ENCODE results near the gene TTC3. TPM values are rescaled to one million over a fixed set of nuclear protein-coding genes. Genes with fewer than 3 reads are reported as not detected.

Gene TTC3
- total and polyA plus RNA-seq, 2 of the 13 experiments (the other 11 are each of a cell fraction or from before 2014, with no cell fraction given) = 55.7 to 108 TPM

DNA sequence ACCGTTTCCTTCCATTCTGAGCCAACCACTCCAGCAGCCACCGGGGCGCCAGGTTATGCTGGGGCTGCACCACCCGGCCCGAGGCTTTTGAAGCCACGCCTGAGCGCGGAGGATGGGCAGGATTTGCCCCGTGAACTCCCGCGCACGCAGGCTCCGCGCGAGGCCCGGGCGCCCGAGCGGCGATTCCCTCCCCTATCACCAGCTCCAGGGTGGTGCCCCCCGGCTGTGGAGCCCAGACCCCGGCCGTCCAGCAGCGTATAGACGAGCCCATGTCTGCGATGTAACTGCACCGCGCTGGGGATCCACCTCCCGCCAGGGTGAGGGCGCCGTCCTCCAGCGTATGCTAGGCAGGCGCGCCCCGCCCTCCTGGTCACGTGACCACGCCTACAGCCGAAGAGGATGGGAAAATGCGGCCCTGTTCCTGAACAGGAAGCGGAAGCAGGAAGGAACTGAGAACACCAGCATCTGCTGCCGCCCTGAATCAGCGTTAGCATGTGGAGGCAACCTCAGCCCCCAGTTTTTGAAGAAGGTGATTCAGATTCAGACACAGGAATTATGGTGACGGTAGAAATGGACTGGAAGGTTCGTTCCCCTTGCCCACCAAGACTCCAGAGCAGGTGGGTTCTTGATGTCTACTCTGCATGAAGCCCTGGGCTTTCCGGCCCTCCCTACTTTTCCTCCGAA, 148.1 kb downstream of the TTC3 start (continued):
- TF ChIP-seq POLR2G (IDR thresholded peaks at IDR 0.05; ENCODE audit: low read depth, low read length) (peak; percentile 90), MED8 (CRISPR knock-in tag; IDR thresholded peaks at IDR 0.05; ENCODE audit: insufficient replicate concordance) (peak; percentile 86), ETV5 (CRISPR knock-in tag; IDR thresholded peaks at IDR 0.05; ENCODE audit: borderline replicate concordance) (peak; percentile 90), POLR2AphosphoS2 (IDR thresholded peaks at IDR 0.05; ENCODE audit: low read depth, low read length) (no peak), ZZZ3 (CRISPR knock-in tag; IDR thresholded peaks at IDR 0.05; ENCODE audit: borderline replicate concordance) (peak; percentile 93), BCL6 (CRISPR knock-in tag; IDR thresholded peaks at IDR 0.05) (peak; percentile 49; the same call in 1 of the 2 replicates), GABPB1 (CRISPR knock-in tag; IDR thresholded peaks at IDR 0.05) (peak; percentile 93), ZNF7 (CRISPR knock-in tag; IDR thresholded peaks at IDR 0.05) (no peak), ZNF569 (CRISPR knock-in tag; IDR thresholded peaks at IDR 0.05; ENCODE audit: borderline replicate concordance) (no peak), POGZ (CRISPR knock-in tag; IDR thresholded peaks at IDR 0.05) (peak; percentile 99), ZNF10 (CRISPR knock-in tag; IDR thresholded peaks at IDR 0.05; ENCODE audit: borderline replicate concordance, low read depth) (no peak), ZNF225 (CRISPR knock-in tag; IDR thresholded peaks at IDR 0.05) (peak; percentile 26; the same call in 1 of the 2 replicates), ZBTB1 (CRISPR knock-in tag; IDR thresholded peaks at IDR 0.05; ENCODE audit: borderline replicate concordance) (no peak), ZSCAN25 (CRISPR knock-in tag; IDR thresholded peaks at IDR 0.05) (peak; percentile 74; the same call in 1 of the 2 replicates), FOXK2 (IDR thresholded peaks at IDR 0.05) (no peak), ZNF343 (CRISPR knock-in tag; IDR thresholded peaks at IDR 0.05) (peak; percentile 81)
- TF ChIP-seq, protein P1, sequence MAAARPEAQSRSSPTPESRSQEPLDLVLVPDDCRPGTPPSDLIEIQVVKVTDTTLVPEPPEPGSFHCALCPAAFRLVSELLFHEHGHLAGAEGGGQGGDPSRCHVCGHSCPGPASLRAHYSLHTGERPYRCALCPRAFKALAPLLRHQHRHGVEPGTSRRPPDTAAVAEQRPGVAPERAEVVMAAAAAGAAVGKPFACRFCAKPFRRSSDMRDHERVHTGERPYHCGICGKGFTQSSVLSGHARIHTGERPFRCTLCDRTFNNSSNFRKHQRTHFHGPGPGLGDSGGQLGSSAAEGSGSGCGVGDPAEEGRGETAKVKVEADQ (CRISPR knock-in tag; IDR thresholded peaks at IDR 0.05; ENCODE audit: borderline replicate concordance) = peak; percentile 96; the same call in 1 of the 2 replicates
- TF ChIP-seq, protein P2, sequence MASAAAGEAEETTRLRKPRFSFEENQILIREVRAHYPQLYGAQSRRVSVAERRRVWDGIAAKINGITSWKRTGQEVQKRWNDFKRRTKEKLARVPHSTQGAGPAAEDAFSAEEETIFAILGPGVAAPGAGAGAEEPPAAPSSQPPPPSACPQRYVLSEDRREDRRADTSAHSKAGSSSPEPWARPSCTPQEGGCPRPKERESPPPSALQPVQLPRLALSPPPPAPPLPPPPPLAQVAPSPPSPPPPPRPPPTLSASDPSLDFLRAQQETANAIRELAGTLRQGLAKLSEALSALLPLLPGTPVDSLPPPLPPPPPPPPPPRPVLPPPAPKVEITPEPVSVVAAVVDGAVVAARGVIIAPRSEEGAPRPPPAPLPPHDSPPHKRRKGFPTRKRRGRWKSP (CRISPR knock-in tag; IDR thresholded peaks at IDR 0.05) = peak; percentile 85
- TF ChIP-seq, protein P3, sequence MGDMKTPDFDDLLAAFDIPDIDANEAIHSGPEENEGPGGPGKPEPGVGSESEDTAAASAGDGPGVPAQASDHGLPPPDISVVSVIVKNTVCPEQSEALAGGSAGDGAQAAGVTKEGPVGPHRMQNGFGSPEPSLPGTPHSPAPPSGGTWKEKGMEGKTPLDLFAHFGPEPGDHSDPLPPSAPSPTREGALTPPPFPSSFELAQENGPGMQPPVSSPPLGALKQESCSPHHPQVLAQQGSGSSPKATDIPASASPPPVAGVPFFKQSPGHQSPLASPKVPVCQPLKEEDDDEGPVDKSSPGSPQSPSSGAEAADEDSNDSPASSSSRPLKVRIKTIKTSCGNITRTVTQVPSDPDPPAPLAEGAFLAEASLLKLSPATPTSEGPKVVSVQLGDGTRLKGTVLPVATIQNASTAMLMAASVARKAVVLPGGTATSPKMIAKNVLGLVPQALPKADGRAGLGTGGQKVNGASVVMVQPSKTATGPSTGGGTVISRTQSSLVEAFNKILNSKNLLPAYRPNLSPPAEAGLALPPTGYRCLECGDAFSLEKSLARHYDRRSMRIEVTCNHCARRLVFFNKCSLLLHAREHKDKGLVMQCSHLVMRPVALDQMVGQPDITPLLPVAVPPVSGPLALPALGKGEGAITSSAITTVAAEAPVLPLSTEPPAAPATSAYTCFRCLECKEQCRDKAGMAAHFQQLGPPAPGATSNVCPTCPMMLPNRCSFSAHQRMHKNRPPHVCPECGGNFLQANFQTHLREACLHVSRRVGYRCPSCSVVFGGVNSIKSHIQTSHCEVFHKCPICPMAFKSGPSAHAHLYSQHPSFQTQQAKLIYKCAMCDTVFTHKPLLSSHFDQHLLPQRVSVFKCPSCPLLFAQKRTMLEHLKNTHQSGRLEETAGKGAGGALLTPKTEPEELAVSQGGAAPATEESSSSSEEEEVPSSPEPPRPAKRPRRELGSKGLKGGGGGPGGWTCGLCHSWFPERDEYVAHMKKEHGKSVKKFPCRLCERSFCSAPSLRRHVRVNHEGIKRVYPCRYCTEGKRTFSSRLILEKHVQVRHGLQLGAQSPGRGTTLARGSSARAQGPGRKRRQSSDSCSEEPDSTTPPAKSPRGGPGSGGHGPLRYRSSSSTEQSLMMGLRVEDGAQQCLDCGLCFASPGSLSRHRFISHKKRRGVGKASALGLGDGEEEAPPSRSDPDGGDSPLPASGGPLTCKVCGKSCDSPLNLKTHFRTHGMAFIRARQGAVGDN (CRISPR knock-in tag; IDR thresholded peaks at IDR 0.05) = peak; percentile 99
- TF ChIP-seq, protein P4, sequence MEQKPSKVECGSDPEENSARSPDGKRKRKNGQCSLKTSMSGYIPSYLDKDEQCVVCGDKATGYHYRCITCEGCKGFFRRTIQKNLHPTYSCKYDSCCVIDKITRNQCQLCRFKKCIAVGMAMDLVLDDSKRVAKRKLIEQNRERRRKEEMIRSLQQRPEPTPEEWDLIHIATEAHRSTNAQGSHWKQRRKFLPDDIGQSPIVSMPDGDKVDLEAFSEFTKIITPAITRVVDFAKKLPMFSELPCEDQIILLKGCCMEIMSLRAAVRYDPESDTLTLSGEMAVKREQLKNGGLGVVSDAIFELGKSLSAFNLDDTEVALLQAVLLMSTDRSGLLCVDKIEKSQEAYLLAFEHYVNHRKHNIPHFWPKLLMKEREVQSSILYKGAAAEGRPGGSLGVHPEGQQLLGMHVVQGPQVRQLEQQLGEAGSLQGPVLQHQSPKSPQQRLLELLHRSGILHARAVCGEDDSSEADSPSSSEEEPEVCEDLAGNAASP (CRISPR knock-in tag; IDR thresholded peaks at IDR 0.05; ENCODE audit: borderline replicate concordance) = peak; percentile 59; the same call in 1 of the 2 replicates
- TF ChIP-seq, protein P5, sequence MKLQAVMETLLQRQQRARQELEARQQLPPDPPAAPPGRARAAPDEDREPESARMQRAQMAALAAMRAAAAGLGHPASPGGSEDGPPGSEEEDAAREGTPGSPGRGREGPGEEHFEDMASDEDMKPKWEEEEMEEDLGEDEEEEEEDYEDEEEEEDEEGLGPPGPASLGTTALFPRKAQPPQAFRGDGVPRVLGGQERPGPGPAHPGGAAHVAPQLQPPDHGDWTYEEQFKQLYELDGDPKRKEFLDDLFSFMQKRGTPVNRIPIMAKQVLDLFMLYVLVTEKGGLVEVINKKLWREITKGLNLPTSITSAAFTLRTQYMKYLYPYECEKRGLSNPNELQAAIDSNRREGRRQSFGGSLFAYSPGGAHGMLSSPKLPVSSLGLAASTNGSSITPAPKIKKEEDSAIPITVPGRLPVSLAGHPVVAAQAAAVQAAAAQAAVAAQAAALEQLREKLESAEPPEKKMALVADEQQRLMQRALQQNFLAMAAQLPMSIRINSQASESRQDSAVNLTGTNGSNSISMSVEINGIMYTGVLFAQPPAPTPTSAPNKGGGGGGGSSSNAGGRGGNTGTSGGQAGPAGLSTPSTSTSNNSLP (IDR thresholded peaks at IDR 0.05; ENCODE audit: low read depth, low read length) = no peak

Measured in HepG2 (cell line).